Esophagus muscularis mucosa (tissue), 4 donors: Measurements from ENCODE around the gene TAF1B. TPM values are rescaled to one million over a fixed set of nuclear protein-coding genes. Genes with fewer than 3 reads are reported as not detected.

ENCODE experiments used
- DNase-seq: peaks from one replicate; pipeline ENCODE4 v3.0.0-alpha.2; 2017; ENCODE audit errors: extremely low spot score
- H3K27ac ChIP-seq, 4 donors: fragments of 200-600 bp; sonication (generic); replicated peaks in 1 of 4; 1 replicate in 3 of 4; 2 replicates in 1 of 4; pipeline ENCODE4 v1.5.1; 2016 to 2019; ENCODE audit warnings: mild to moderate bottlenecking in 1 of 4
- H3K27me3 ChIP-seq, 4 donors: fragments of 200-600 bp; sonication (generic); one replicate each; pipeline versions ENCODE4 v1.5.1 to v1.6.0; 2016 to 2019
- H3K36me3 ChIP-seq, 4 donors: fragments of 200-600 bp; sonication (generic); one replicate each; pipeline ENCODE4 v1.5.1; 2016 to 2019
- H3K4me1 ChIP-seq, 4 donors: fragments of 200-600 bp; sonication (generic); one replicate each; pipeline ENCODE4 v1.5.1; 2016 to 2019
- H3K4me3 ChIP-seq, 4 donors: fragments of 200-600 bp; sonication (generic); 1 replicate in 2 of 4; 2 replicates in 2 of 4; pipeline ENCODE4 v1.5.1; 2016 to 2019; ENCODE audit warnings: mild to moderate bottlenecking in 4 of 4, moderate library complexity in 1 of 4
- H3K9me3 ChIP-seq, 4 donors: fragments of 200-600 bp; sonication (generic); 1 replicate in 3 of 4; 2 replicates in 1 of 4; pipeline ENCODE4 v1.5.1; 2016 to 2019
- EP300 ChIP-seq: sonication (generic); formaldehyde crosslinking; IDR thresholded peaks from one replicate; pipeline ENCODE4 v1.6.1; 2017; ENCODE audit warnings: antibody characterized with exemption
- POLR2A ChIP-seq: fragments of 450-650 bp; IDR thresholded peaks from one replicate; pipeline ENCODE4 v1.6.1; 2017; ENCODE audit warnings: antibody characterized with exemption, moderate library complexity, mild to moderate bottlenecking, low read depth
- POLR2AphosphoS5 ChIP-seq, 2 donors: sonication (generic); formaldehyde crosslinking; IDR thresholded peaks; one replicate each; pipeline ENCODE4 v1.6.1; 2017; ENCODE audit warnings: antibody characterized with exemption in 2 of 2
- WGBS: methylation state at CpG from one replicate; pipeline ENCODE4 v1.1.5; 2018; 5-methylcytosine and 5-hydroxymethylcytosine counted together
- intact Hi-C: fragments of 100-400 bp; cut with DNase I; formaldehyde crosslinking; loops from one replicate; pipeline ENCODE4 v1.15.1; 2023
- total RNA-seq, 4 donors: library from RNA; depleted of rRNA; stranded (reverse); fragments of >200 nt; gene quantifications; one replicate each; pipeline versions ENCODE4 v1.1.0 to v1.2.1, GENCODE V29; 2016
- TF ChIP-seq, protein P1 (sequence below), 3 experiments: fragments of 200-600 bp in 2 of 3; fragments of 450-650 bp in 1 of 3; sonication (generic) in 2 of 3; IDR thresholded peaks; one replicate each; pipeline ENCODE4 v1.5.1; 2017 to 2019; ENCODE audit warnings: antibody characterized with exemption in 3 of 3, mild to moderate bottlenecking in 2 of 3, moderate library complexity in 1 of 3

TAF1B gene
- total RNA-seq, 4 donors from 2014 or later: 7.1 to 10.1 (median 8.0) TPM

DNA sequence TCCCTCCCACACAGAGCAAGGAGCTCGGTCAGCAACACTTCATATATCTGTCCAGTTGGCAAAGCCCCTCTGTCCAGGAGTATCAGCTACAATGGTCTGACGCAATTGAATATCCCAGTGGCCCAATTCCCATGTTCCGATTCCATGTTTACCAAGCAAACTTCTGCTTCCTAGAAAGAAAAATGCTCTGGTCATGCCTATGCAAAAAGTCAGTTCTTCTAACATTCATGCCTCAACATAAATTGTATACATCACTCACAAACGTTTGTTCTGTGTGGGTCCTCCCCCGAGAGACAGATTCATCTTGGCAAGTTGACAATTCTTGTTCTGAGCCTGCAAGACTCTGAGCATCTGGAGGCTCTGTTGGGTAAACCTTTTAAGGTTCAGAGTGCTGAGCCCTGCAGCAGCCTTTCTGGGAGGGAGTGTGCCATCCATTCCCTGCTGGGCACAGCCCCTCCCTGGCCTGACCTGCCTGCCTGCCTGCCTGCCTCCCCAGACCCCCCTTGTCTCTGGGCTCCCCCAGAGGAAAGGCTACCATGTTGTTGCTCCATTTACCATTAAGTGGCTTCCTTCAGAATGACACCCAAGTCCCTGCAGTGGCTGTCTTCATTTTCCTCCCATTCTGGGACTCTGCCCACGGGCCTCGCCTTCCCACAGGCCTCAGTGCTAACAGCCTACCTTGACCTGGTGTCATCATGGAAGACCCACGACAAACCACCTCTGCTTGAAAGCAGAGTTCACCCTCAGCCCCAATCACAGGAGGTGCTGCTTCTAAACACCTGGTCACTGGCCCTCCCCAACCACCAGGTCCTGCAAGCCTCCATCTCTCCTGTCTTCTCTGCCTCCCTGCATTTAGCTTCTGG, 37.6 kb upstream of the TAF1B start:
- Histone ChIP-seq H3K27ac (no peak overlapping the region), H3K4me3 (no peak overlapping the region), H3K9me3 (no peaks in the 10 kb centered on the region), H3K36me3 (no peaks in the 10 kb centered on the region), H3K4me1 (peaks cover 13 to 26% (median 15%) of the 10 kb centered on the region in 4 donors), H3K27me3 (no peaks in the 10 kb centered on the region)
- WGBS: 61% methylated on average over 6 of the region's 8 CpGs
- DNase-seq: no peak
- intact Hi-C loops: no loop called here
- no peak for TF ChIP-seq POLR2A
- TF ChIP-seq, protein P1, sequence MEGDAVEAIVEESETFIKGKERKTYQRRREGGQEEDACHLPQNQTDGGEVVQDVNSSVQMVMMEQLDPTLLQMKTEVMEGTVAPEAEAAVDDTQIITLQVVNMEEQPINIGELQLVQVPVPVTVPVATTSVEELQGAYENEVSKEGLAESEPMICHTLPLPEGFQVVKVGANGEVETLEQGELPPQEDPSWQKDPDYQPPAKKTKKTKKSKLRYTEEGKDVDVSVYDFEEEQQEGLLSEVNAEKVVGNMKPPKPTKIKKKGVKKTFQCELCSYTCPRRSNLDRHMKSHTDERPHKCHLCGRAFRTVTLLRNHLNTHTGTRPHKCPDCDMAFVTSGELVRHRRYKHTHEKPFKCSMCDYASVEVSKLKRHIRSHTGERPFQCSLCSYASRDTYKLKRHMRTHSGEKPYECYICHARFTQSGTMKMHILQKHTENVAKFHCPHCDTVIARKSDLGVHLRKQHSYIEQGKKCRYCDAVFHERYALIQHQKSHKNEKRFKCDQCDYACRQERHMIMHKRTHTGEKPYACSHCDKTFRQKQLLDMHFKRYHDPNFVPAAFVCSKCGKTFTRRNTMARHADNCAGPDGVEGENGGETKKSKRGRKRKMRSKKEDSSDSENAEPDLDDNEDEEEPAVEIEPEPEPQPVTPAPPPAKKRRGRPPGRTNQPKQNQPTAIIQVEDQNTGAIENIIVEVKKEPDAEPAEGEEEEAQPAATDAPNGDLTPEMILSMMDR (IDR thresholded peaks at IDR 0.05): no peak
- no peak for TF ChIP-seq POLR2AphosphoS5 (IDR thresholded peaks at IDR 0.05)
- TF ChIP-seq EP300: no peak

GRCh38 chr2:9806298-9806610, 37.0 kb upstream of the TAF1B start:
- peaks cover 7 to 20% (median 9%) of the 10 kb centered on the region in 4 donors for H3K4me1 ChIP-seq
- intact Hi-C loops: no loop called here
- H3K27me3 ChIP-seq: no peaks in the 10 kb centered on the region
- H3K36me3 ChIP-seq: no peaks in the 10 kb centered on the region
- H3K27ac ChIP-seq: no peak overlapping the region
- H3K4me3 ChIP-seq: no peak overlapping the region
- TF ChIP-seq, protein P1 (IDR thresholded peaks at IDR 0.05): no peak
- no peak for TF ChIP-seq POLR2A
- no peak for TF ChIP-seq EP300
- no peak for TF ChIP-seq POLR2AphosphoS5 (IDR thresholded peaks at IDR 0.05)
- H3K9me3 ChIP-seq: no peaks in the 10 kb centered on the region
- 100% methylated on average over 1 of the region's 1 CpG for WGBS
- no peak for DNase-seq

DNA sequence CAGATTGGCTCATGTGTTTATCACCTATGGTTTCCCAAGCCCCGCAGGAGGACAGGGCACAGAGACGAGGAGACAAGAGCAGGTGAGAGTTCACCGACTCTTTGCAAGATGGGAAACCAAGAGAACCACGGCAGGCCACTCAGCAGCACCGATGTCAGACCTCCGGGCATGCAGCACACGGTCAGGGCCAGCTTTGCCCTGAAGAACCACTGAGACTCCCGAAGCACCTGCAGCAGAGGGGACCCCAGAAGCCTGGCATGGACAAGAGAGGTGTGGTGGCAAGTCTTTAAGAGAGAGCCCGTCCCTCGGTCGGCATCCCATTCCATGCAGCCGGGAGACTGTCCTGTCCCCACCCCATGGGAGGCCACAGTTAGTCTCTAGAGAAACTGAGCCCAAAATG, 36.6 kb upstream of the TAF1B start:
- intact Hi-C loops: no loop called here
- no peaks in the 10 kb centered on the region for H3K27me3 ChIP-seq
- H3K9me3 ChIP-seq: no peaks in the 10 kb centered on the region
- no peak for DNase-seq
- WGBS: 93% methylated on average over 11 of the region's 12 CpGs
- no peak overlapping the region for H3K4me3 ChIP-seq
- H3K36me3 ChIP-seq: no peaks in the 10 kb centered on the region
- peaks cover 3 to 16% (median 6%) of the 10 kb centered on the region in 4 donors for H3K4me1 ChIP-seq
- TF ChIP-seq, protein P1 (IDR thresholded peaks at IDR 0.05): no peak
- TF ChIP-seq POLR2A (no peak), POLR2AphosphoS5 (IDR thresholded peaks at IDR 0.05) (no peak), EP300 (no peak)
- no peak overlapping the region for H3K27ac ChIP-seq

- H3K27me3 ChIP-seq: no peaks in the 10 kb centered on the region
- intact Hi-C loops: no loop called here
- no peaks in the 10 kb centered on the region for H3K36me3 ChIP-seq
- DNase-seq: no peak
- WGBS: 96% methylated on average over 6 of the region's 15 CpGs
- H3K4me3 ChIP-seq: no peak overlapping the region
- no peak for TF ChIP-seq POLR2AphosphoS5 (IDR thresholded peaks at IDR 0.05)
- TF ChIP-seq, protein P1 (IDR thresholded peaks at IDR 0.05): no peak
- no peak for TF ChIP-seq POLR2A
- TF ChIP-seq EP300: no peak
- no peak overlapping the region for H3K27ac ChIP-seq
- H3K9me3 ChIP-seq: no peaks in the 10 kb centered on the region
- H3K4me1 ChIP-seq: peaks cover 0 to 12% (median 6%) of the 10 kb centered on the region in 4 donors
Observed at GRCh38 chr2:9807056-9807455, 36.2 kb upstream of the TAF1B start.
